ENCODE results near the gene JPH2.

The JPH2 gene

GRCh38 chr20:44095831-44096230 is 91.2 kb downstream of the JPH2 start:
- DNase-seq = no peak

DNA sequence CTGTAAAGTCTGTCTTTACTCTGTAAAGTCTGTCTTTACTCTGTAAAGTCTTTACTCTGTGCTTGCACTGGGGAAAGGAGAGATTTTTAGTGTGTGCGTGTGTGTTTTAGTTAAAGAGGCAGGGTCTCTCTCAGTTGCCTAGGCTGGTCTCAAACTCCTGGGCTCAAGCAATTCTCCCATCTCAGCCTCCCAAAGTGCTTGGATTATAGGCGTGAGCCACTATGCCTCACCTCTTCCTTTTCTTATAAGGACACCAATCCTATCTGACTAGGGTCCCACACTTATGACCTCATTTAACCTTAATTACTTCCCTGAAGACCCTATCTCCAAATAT is 93.8 kb downstream of the JPH2 start:
- DNase-seq = no peak

DNA sequence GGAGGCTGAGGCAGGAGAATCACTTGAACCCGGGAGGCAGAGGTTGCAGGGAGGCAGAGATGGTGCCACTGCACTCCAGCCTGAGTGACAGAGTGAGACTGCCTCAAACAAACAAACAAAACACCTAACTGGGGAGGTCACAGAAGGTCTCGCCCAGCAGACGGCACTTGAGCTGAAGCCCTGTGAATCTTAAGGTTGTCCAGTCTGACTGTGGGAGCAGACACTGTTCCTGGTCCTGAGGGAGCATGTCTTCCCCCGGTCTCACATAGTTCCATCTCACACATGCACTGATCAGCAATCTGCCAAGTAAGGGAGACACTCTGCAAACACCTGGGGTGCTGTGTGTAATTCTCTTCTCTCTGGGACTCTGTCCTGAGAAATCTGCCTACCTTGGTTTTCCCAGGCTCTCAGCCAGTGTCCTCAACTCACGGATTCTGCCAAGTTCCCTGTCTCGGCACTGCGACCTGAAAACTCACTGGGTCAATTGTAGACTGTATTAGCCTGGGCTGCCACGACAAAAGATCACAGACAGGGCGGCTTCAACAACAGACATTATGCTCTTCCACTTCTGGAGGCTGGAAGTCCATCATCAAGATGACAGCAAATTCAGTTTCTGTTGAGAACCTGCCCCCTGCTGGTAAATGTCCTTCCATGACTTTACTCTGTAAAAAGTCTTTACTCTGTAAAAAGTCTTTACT is 94.3 kb downstream of the JPH2 start:
- no peak for DNase-seq

GRCh38 chr20:44091026-44091425 is 96.0 kb downstream of the JPH2 start:
- DNase-seq = no peak

DNA sequence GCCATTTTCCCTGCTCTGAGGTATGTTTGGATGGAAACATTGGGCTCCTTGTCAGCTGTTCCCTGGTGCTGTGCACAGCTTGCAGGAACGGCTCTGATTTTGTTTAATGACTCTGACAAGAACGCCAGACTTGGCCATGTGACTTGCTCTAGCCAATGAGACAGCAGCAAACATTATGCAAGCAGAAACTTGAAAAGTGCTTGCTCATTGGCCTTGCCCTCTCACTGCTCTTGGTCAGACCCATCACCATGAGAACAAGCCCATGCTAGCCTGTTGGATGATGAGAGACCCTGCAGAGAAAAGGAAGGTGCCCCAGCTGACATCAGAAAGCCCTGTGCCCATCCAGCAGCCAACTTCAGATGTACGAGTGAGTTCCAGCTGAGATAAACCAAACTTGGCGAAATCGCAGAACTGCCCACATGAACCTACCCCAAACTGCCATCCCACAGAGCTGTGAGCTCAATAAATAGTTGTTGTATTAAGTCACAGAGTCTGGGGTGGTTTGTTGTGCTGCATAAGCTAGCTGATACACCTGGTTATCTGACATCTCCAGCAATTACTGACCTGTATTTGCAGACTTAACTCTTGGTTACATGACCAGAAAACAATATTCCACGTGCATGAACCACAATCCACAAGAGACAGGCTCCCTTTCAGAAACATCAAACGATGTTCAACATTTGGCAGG is 96.9 kb downstream of the JPH2 start:
- no peak for DNase-seq

DNA sequence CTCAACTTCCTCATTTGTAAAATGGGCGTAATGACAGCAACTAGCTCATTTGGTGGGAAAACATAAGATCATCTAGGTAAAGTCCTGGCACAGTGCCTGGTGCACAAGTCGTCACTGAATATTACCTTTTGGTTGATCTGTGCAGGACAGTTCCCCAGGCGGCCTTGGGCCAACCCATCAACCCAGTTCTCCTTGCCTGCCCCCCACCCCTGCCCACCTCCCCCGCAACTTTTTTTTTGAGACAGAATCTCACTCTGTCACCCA is 99.2 kb downstream of the JPH2 start:
- DNase-seq = no peak

DNA sequence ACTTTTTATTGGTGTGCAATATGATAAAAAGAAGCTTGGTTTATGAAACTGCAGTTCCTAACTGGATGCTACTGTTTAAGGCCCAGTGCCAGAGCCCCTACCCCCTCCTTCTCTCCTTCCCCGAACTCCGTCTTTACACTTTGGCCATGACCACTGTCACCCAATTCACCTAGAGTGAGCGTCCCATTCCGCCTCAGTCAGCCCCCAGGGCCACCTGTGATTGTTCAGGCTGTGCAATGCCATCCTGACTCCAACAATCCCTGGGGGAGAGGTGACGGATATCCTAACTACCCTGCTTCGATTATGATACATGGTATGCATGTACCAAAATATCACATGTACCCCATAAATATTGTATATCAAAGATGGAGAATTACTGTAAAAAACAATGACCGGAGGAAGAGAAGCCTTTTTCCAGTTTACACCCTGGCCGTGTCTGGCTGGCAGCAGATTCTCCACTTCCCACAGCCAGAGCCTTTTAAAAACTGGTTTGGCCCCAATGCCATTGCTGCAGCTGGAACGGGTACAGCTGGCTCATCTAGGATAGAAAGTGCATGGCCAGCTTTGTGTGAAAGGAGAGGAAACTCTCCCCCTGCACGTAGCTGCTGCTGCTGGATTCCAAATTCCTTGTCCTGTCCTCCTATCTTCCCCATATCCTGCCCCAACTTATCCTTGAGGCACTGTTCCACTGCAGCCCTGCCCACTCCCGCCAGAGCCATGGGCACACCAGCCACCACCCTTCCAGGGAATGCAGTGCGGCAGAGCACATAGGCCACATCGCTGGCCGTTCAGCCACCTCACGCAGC is 99.7 kb downstream of the JPH2 start:
- DNase-seq = no peak

GRCh38 chr20:44085616-44086434 is 101.2 kb downstream of the JPH2 start:
- no peak for DNase-seq

DNA sequence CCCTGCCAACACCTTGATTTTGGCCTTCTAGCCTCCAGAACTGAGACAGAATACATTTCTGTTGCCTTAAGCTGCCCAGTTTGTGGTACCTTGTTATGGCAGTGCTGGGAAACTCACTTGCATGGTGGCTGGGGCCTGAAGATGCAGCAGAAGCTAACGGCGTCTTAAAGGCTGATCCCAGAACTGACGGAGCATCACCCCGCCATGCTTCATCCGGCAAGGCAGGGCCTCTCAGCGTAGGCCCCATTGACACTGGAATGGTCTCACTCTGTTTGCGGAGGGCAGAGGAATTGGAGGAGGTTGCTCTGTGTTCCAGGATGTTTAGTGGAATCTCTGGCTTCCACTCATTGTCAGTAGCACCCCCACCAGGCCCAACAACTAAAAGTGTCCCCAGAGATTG is 102.1 kb downstream of the JPH2 start:
- DNase-seq = no peak

- DNase-seq = no peak
Observed at GRCh38 chr20:44084439-44084838, 102.5 kb downstream of the JPH2 start.

DNA sequence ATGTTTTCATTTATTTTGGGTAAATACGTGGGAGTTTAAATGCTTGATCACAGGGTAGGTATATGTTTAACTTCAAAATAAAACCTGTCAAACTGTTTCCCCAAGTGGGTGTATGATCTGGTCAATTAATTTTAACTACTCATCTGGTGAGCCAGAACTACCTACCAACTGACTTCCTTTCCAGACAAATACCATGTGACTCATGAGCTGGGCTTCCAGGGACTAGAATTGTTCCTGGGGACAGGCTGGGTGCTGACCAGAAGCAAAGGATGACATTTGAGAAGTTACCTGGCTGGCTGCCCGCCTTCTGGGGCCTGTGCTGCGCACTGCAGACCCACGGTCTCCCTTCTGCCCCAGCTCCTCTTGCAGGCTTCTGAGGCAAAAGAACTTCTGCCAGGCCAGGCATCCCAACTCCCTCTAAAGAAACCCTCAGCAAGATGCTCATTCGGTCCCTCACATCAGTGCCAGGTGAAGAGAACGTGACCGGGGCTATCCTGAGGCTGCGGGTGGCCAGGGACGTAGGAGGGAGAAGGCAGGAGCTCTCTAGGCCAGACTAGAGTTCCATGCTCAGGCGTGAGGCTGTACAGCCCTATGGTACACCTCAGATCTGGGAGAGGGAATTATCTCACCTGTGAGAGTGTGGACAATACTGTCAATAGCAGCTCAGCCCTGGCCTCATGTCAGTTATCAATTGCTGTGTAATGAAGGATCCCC is 103.6 kb downstream of the JPH2 start:
- no peak for DNase-seq

GRCh38 chr20:44081888-44082287 is 105.1 kb downstream of the JPH2 start:
- no peak for DNase-seq

- no peak for DNase-seq
Observed at GRCh38 chr20:44081476-44081875, 105.5 kb downstream of the JPH2 start.

DNA sequence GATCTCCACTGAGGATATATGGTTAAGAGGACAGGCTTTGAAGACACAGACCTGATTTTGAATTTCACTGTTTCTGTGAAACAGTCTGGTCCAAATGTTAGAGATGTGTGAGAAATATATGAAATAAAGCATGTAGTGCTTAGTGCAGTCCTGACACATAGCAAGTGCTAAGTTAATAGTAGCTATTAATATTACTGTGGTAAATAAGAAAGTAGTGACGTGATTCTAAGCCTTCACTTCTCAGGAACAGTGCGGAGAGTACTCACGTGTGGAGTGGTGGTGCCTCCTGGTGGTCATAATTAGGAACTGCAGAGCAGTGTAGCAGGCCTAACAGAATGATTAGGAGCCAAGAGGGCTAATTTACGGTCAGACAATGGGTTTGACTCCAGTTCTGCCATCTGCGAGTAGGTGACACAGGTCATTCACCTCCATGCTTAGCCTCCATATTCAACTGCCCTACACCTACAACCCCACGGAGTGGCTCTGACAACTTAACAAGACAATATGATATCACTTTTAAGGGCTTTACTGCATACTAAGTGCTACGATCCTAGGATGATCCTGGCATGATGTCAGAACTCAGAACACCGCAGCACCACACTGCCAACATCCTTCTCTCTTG is 106.2 kb downstream of the JPH2 start:
- peak; percentile 79 for DNase-seq

DNA sequence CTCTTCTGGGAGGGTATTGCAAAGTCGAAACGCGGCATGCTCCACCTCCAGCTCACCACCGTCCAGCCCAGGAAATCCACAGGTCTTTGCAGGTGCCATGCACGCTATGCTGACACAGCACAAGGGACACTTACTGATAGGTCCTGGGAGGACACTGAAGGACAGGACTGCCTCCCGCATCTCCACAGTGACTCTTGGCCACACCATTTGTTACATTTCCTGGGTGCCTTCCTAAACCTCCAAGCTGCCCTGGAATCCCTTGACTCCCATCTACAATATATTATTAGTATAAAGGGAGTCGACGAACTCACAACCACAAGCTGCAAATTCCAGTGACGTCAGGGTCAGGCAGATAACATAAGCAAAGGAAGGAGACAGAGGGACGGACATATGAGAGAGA is 106.9 kb downstream of the JPH2 start:
- DNase-seq = no peak

DNA sequence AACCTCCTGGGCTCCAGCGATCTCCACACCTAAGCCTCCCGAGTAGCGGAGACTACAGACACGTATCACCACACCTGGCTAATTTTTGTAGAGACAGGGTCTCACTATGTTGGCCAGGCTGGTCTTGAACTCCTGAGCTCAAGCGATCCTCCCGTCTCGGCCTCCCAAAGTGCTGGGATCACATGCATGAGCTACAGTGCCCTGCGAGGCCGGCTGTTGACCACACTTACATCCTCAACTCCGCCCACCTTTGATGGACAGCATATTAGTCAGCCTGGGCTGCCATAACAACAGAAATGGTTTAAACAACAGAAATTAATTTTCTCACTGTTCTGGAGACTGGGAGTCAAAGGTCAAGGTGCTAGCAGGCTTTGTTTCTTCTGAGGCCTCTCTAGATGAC is 107.7 kb downstream of the JPH2 start:
- DNase-seq = no peak

- DNase-seq = no peak
Observed at GRCh38 chr20:44075950-44076232, 111.1 kb downstream of the JPH2 start.

GRCh38 chr20:44075191-44075949 is 111.6 kb downstream of the JPH2 start:
- no peak for DNase-seq

GRCh38 chr20:44074252-44075151 is 112.5 kb downstream of the JPH2 start:
- DNase-seq = no peak

GRCh38 chr20:44073675-44074071 is 113.3 kb downstream of the JPH2 start:
- DNase-seq = no peak

All from activated CD8-positive, alpha-beta memory T cell treated with anti-CD3 and anti-CD28 coated beads, Interleukin-2, amount 50 U/mL, for 4 hours (primary cell).